HL-60 (cell line): ENCODE measurements around the gene C6orf47.

Experiments
- DNase-seq, 2 experiments: peaks; one replicate each; pipeline ENCODE4 v3.0.0-alpha.2; 2010 to 2020; ENCODE audit warnings: low read depth in 1 of 2, low spot score in 1 of 2
- H3K27ac ChIP-seq: fragments of 250-450 bp; sonication (Bioruptor Pico); replicated peaks from 2 replicates; pipeline ENCODE4 v1.5.1; 2020; ENCODE audit warnings: mild to moderate bottlenecking, moderate library complexity
- H3K27me3 ChIP-seq: fragments of 250-450 bp; sonication (Bioruptor Pico); 2 replicates; pipeline ENCODE4 v1.5.1; 2021; ENCODE audit warnings: mild to moderate bottlenecking, moderate library complexity; ENCODE audit not compliant: insufficient read depth, poor library complexity, severe bottlenecking
- H3K4me3 ChIP-seq: replicated peaks from 2 replicates; pipeline ENCODE4 v1.5.1; 2011; ENCODE audit warnings: mild to moderate bottlenecking, control low read depth, low read length; ENCODE audit not compliant: insufficient read depth
- GABPA ChIP-seq: IDR thresholded peaks from 2 replicates; pipeline ENCODE4 v1.6.1; 2012; ENCODE audit warnings: low read depth
- POLR2AphosphoS5 ChIP-seq: IDR thresholded peaks from 2 replicates; pipeline ENCODE4 v1.6.1; 2012; ENCODE audit warnings: low read depth
- REST ChIP-seq: IDR thresholded peaks from 2 replicates; pipeline ENCODE4 v1.6.1; 2012; ENCODE audit warnings: low read depth; ENCODE audit not compliant: insufficient replicate concordance
- SPI1 ChIP-seq: IDR thresholded peaks from 2 replicates; pipeline ENCODE4 v1.6.1; 2012; ENCODE audit warnings: low read depth, mild to moderate bottlenecking, borderline replicate concordance
- TF ChIP-seq, protein P1 (sequence below): IDR thresholded peaks from one replicate; pipeline ENCODE4 v1.5.1; 2011; ENCODE audit warnings: low read length, control low read depth, inconsistent platforms; ENCODE audit not compliant: insufficient read depth

Gene C6orf47

GRCh38 chr6:31693535-31693934 is 33.0 kb upstream of the C6orf47 start:
- no peak for TF ChIP-seq REST
- no peak for TF ChIP-seq POLR2AphosphoS5
- TF ChIP-seq GABPA = no peak
- TF ChIP-seq SPI1 = no peak
- TF ChIP-seq, protein P1, sequence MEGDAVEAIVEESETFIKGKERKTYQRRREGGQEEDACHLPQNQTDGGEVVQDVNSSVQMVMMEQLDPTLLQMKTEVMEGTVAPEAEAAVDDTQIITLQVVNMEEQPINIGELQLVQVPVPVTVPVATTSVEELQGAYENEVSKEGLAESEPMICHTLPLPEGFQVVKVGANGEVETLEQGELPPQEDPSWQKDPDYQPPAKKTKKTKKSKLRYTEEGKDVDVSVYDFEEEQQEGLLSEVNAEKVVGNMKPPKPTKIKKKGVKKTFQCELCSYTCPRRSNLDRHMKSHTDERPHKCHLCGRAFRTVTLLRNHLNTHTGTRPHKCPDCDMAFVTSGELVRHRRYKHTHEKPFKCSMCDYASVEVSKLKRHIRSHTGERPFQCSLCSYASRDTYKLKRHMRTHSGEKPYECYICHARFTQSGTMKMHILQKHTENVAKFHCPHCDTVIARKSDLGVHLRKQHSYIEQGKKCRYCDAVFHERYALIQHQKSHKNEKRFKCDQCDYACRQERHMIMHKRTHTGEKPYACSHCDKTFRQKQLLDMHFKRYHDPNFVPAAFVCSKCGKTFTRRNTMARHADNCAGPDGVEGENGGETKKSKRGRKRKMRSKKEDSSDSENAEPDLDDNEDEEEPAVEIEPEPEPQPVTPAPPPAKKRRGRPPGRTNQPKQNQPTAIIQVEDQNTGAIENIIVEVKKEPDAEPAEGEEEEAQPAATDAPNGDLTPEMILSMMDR = no peak
- no peaks in the 10 kb centered on the region for H3K27me3 ChIP-seq
- H3K27ac ChIP-seq = no peak overlapping the region
- DNase-seq = no peak
- H3K4me3 ChIP-seq = no peak overlapping the region

GRCh38 chr6:31692886-31693285 is 32.3 kb upstream of the C6orf47 start:
- TF ChIP-seq GABPA (no peak), REST (no peak), SPI1 (no peak), POLR2AphosphoS5 (no peak)
- TF ChIP-seq, protein P1 = no peak
- no peaks in the 10 kb centered on the region for H3K27me3 ChIP-seq
- no peak overlapping the region for H3K4me3 ChIP-seq
- H3K27ac ChIP-seq = no peak overlapping the region
- no peak for DNase-seq

- no peak for TF ChIP-seq GABPA
- no peak for TF ChIP-seq REST
- no peak for TF ChIP-seq SPI1
- TF ChIP-seq, protein P1 = no peak
- TF ChIP-seq POLR2AphosphoS5 = no peak
- no peak for DNase-seq
- Histone ChIP-seq H3K27ac (no peak overlapping the region), H3K4me3 (no peak overlapping the region), H3K27me3 (no peaks in the 10 kb centered on the region)
Observed at GRCh38 chr6:31692353-31692752, 31.8 kb upstream of the C6orf47 start.
